Vagina (tissue), 2 donors: Measurements from ENCODE around the gene GEMIN8. TPM values are rescaled to one million over a fixed set of nuclear protein-coding genes. Genes with fewer than 3 reads are reported as not detected.

Source experiments
- DNase-seq, 2 donors: peaks; one replicate each; pipeline ENCODE4 v3.0.0-alpha.2; 2017; ENCODE audit errors: extremely low spot score in 2 of 2
- H3K27ac ChIP-seq: fragments of 200-600 bp; sonication (generic); one replicate; pipeline ENCODE4 v1.5.1; 2019
- H3K27me3 ChIP-seq: fragments of 200-600 bp; sonication (generic); one replicate; pipeline ENCODE4 v1.5.1; 2019
- H3K36me3 ChIP-seq, 2 donors: fragments of 200-600 bp; sonication (generic); one replicate each; pipeline ENCODE4 v1.5.1; 2017 to 2019
- H3K4me1 ChIP-seq: fragments of 200-600 bp; sonication (generic); one replicate; pipeline ENCODE4 v1.5.1; 2019
- H3K4me3 ChIP-seq, 2 donors: fragments of 200-600 bp; sonication (generic); 1 replicate in 1 of 2; 2 replicates in 1 of 2; pipeline ENCODE4 v1.5.1; 2016 to 2019
- H3K9me3 ChIP-seq: fragments of 200-600 bp; sonication (generic); one replicate; pipeline ENCODE4 v1.5.1; 2019
- CTCF ChIP-seq, 3 experiments: fragments of 450-650 bp in 2 of 3; fragments of 200-600 bp in 1 of 3; sonication (generic) in 1 of 3; IDR thresholded peaks; one replicate each; pipeline ENCODE4 v1.5.1; 2017 to 2019; ENCODE audit warnings: antibody characterized with exemption in 3 of 3, mild to moderate bottlenecking in 2 of 3, moderate library complexity in 2 of 3
- POLR2A ChIP-seq, 2 donors: fragments of 450-650 bp; IDR thresholded peaks; one replicate each; pipeline ENCODE4 v1.6.1; 2017; ENCODE audit warnings: antibody characterized with exemption in 2 of 2, mild to moderate bottlenecking in 2 of 2, moderate library complexity in 2 of 2
- POLR2AphosphoS5 ChIP-seq, 2 donors: sonication (generic); formaldehyde crosslinking; IDR thresholded peaks; one replicate each; pipeline ENCODE4 v1.9.0; 2017; ENCODE audit warnings: antibody characterized with exemption in 2 of 2, mild to moderate bottlenecking in 2 of 2, low read depth in 1 of 2; ENCODE audit not compliant: insufficient read depth in 1 of 2
- intact Hi-C: fragments of 100-400 bp; cut with DNase I; formaldehyde crosslinking; loops from one replicate; pipeline ENCODE4 v1.15.1; 2023
- total RNA-seq: library from RNA; depleted of rRNA; stranded (reverse); fragments of >200 nt; gene quantifications from one replicate; pipeline ENCODE4 v1.2.3, GENCODE V29; 2016

The GEMIN8 gene
- total RNA-seq, 1 donor from 2014 or later, result 16.5 TPM

GRCh38 chrX:14013054-14013453, 16.6 kb downstream of the GEMIN8 start:
- H3K4me3 ChIP-seq, result no peak overlapping the region
- H3K27ac ChIP-seq, result no peak overlapping the region
- H3K4me1 ChIP-seq, result no peaks in the 10 kb centered on the region
- H3K36me3 ChIP-seq, result peaks cover 0 to 8% of the 10 kb centered on the region in 2 donors
- no peak for DNase-seq
- H3K9me3 ChIP-seq, result no peaks in the 10 kb centered on the region
- intact Hi-C loops, result no loop called here
- TF ChIP-seq CTCF (IDR thresholded peaks at IDR 0.05) (no peak), POLR2AphosphoS5 (IDR thresholded peaks at IDR 0.05; ENCODE audit: insufficient read depth in 1 of 2, low read depth in 1 of 2) (no peak), POLR2A (IDR thresholded peaks at IDR 0.05) (no peak)
- no peaks in the 10 kb centered on the region for H3K27me3 ChIP-seq

- Histone ChIP-seq H3K36me3 (peaks cover 0 to 12% of the 10 kb centered on the region in 2 donors), H3K27ac (no peak overlapping the region), H3K4me1 (no peaks in the 10 kb centered on the region), H3K9me3 (no peaks in the 10 kb centered on the region), H3K4me3 (no peak overlapping the region), H3K27me3 (no peaks in the 10 kb centered on the region)
- no peak for TF ChIP-seq POLR2AphosphoS5 (IDR thresholded peaks at IDR 0.05; ENCODE audit: insufficient read depth in 1 of 2, low read depth in 1 of 2)
- no peak for TF ChIP-seq CTCF (IDR thresholded peaks at IDR 0.05)
- no peak for TF ChIP-seq POLR2A (IDR thresholded peaks at IDR 0.05)
- intact Hi-C loops, result no loop called here
- no peak for DNase-seq
Measured at GRCh38 chrX:14010566-14010965, 19.1 kb downstream of the GEMIN8 start.

GRCh38 chrX:14006540-14006939, 23.2 kb downstream of the GEMIN8 start:
- H3K9me3 ChIP-seq, result no peaks in the 10 kb centered on the region
- no peak overlapping the region for H3K27ac ChIP-seq
- H3K27me3 ChIP-seq, result no peaks in the 10 kb centered on the region
- H3K4me1 ChIP-seq, result no peaks in the 10 kb centered on the region
- no peak overlapping the region for H3K4me3 ChIP-seq
- no peak for DNase-seq
- TF ChIP-seq POLR2AphosphoS5 (IDR thresholded peaks at IDR 0.05; ENCODE audit: insufficient read depth in 1 of 2, low read depth in 1 of 2) (no peak), CTCF (IDR thresholded peaks at IDR 0.05) (no peak), POLR2A (IDR thresholded peaks at IDR 0.05) (no peak)
- peaks cover 0 to 12% of the 10 kb centered on the region in 2 donors for H3K36me3 ChIP-seq
- intact Hi-C loops, result no loop called here

GRCh38 chrX:14003876-14004425, 25.7 kb downstream of the GEMIN8 start:
- no peak for TF ChIP-seq POLR2A (IDR thresholded peaks at IDR 0.05)
- no peak for TF ChIP-seq POLR2AphosphoS5 (IDR thresholded peaks at IDR 0.05; ENCODE audit: insufficient read depth in 1 of 2, low read depth in 1 of 2)
- TF ChIP-seq CTCF (IDR thresholded peaks at IDR 0.05), result no peak
- Histone ChIP-seq H3K4me3 (no peak overlapping the region), H3K27ac (no peak overlapping the region), H3K4me1 (no peaks in the 10 kb centered on the region), H3K36me3 (peaks cover 0 to 12% of the 10 kb centered on the region in 2 donors), H3K9me3 (no peaks in the 10 kb centered on the region), H3K27me3 (no peaks in the 10 kb centered on the region)
- DNase-seq, result no peak
- intact Hi-C loops, result no loop called here

GRCh38 chrX:14003028-14003427, 26.7 kb downstream of the GEMIN8 start:
- Histone ChIP-seq H3K27me3 (no peaks in the 10 kb centered on the region), H3K4me3 (no peak overlapping the region), H3K4me1 (no peaks in the 10 kb centered on the region), H3K27ac (no peak overlapping the region), H3K36me3 (peaks cover 0 to 3% of the 10 kb centered on the region in 2 donors), H3K9me3 (no peaks in the 10 kb centered on the region)
- TF ChIP-seq CTCF (IDR thresholded peaks at IDR 0.05) (no peak), POLR2A (IDR thresholded peaks at IDR 0.05) (no peak), POLR2AphosphoS5 (IDR thresholded peaks at IDR 0.05; ENCODE audit: insufficient read depth in 1 of 2, low read depth in 1 of 2) (no peak)
- no peak for DNase-seq
- intact Hi-C loops, result no loop called here
